ENCODE results near the gene SPINK8.
"Not testable (repeated sequence)": the region's sequence is repeated elsewhere in the genome, so short reads cannot be mapped to it uniquely, and the experiment has no call there.

SPINK8 gene

GRCh38 chr3:48333346-48334245 is at the start of gene SPINK8:
Gene SPINK8 (minus strand): TSS chr3:48333661. CDS start chr3:48328341, 5,320 bp downstream.
- not testable (repeated sequence) for H3K36me3 Mint-ChIP-seq (ENCODE audit: insufficient read depth); H3K4me3 Mint-ChIP-seq; H3K4me1 Mint-ChIP-seq; H3K27ac Mint-ChIP-seq (ENCODE audit: low read depth); H3K9me3 Mint-ChIP-seq; DNase-seq (ENCODE audit: low spot score in 2 of 2); ATAC-seq (replicated peaks; ENCODE audit: extremely low read depth, poor library complexity, severe bottlenecking)
- H3K27me3 Mint-ChIP-seq: peaks cover 59% of the 10 kb centered on the region

GRCh38 chr3:48372862-48373435 is 39.5 kb upstream of the SPINK8 start:
- no peak for ATAC-seq (replicated peaks; ENCODE audit: extremely low read depth, poor library complexity, severe bottlenecking)

GRCh38 chr3:48372377-48372770 is 38.9 kb upstream of the SPINK8 start:
- ATAC-seq (replicated peaks; ENCODE audit: extremely low read depth, poor library complexity, severe bottlenecking) (no peak), DNase-seq (ENCODE audit: low spot score in 2 of 2) (no peak)
- Mint-ChIP-seq H3K27ac (ENCODE audit: low read depth) (no peak overlapping the region), H3K9me3 (no peaks in the 10 kb centered on the region), H3K36me3 (ENCODE audit: insufficient read depth) (no peaks in the 10 kb centered on the region), H3K27me3 (no peaks in the 10 kb centered on the region), H3K4me1 (no peaks in the 10 kb centered on the region), H3K4me3 (no peak overlapping the region)

More at GRCh38 chr3:48372862-48373435, 39.5 kb upstream of the SPINK8 start:
- DNase-seq (ENCODE audit: low spot score in 2 of 2): no peak
- H3K36me3 Mint-ChIP-seq (ENCODE audit: insufficient read depth): no peaks in the 10 kb centered on the region
- no peaks in the 10 kb centered on the region for H3K4me1 Mint-ChIP-seq
- no peaks in the 10 kb centered on the region for H3K27me3 Mint-ChIP-seq
- H3K4me3 Mint-ChIP-seq: no peak overlapping the region
- no peaks in the 10 kb centered on the region for H3K9me3 Mint-ChIP-seq
- H3K27ac Mint-ChIP-seq (ENCODE audit: low read depth): no peak overlapping the region

GRCh38 chr3:48371651-48372376 is 38.4 kb upstream of the SPINK8 start, which contains the start of gene FBXW12:
Gene FBXW12 (plus strand): TSS chr3:48372219. CDS start chr3:48372768, 549 bp downstream.
- no peak within 1 kb of the TSS for H3K4me3 Mint-ChIP-seq
- no peaks in the 10 kb centered on the region for H3K36me3 Mint-ChIP-seq (ENCODE audit: insufficient read depth)
- H3K4me1 Mint-ChIP-seq: no peaks in the 10 kb centered on the region
- no peaks in the 10 kb centered on the region for H3K9me3 Mint-ChIP-seq
- H3K27me3 Mint-ChIP-seq: no peaks in the 10 kb centered on the region
- DNase-seq (ENCODE audit: low spot score in 2 of 2) (no peak), ATAC-seq (replicated peaks; ENCODE audit: extremely low read depth, poor library complexity, severe bottlenecking) (no peak)
- H3K27ac Mint-ChIP-seq (ENCODE audit: low read depth): no peak within 1 kb of the TSS

- Mint-ChIP-seq H3K4me3 (no peak overlapping the region), H3K4me1 (no peaks in the 10 kb centered on the region), H3K27ac (ENCODE audit: low read depth) (no peak overlapping the region), H3K27me3 (no peaks in the 10 kb centered on the region), H3K9me3 (no peaks in the 10 kb centered on the region), H3K36me3 (ENCODE audit: insufficient read depth) (peaks cover 2% of the 10 kb centered on the region)
- ATAC-seq (replicated peaks; ENCODE audit: extremely low read depth, poor library complexity, severe bottlenecking) (no peak), DNase-seq (ENCODE audit: low spot score in 2 of 2) (no peak)
Measured at GRCh38 chr3:48370333-48370713, 36.9 kb upstream of the SPINK8 start.

GRCh38 chr3:48369693-48370332 is 36.4 kb upstream of the SPINK8 start:
- Mint-ChIP-seq H3K27ac (ENCODE audit: low read depth) (no peak overlapping the region), H3K27me3 (no peaks in the 10 kb centered on the region), H3K4me1 (no peaks in the 10 kb centered on the region), H3K4me3 (no peak overlapping the region), H3K9me3 (no peaks in the 10 kb centered on the region), H3K36me3 (ENCODE audit: insufficient read depth) (peaks cover 2% of the 10 kb centered on the region)
- DNase-seq (ENCODE audit: low spot score in 2 of 2) (no peak), ATAC-seq (replicated peaks; ENCODE audit: extremely low read depth, poor library complexity, severe bottlenecking) (no peak)

GRCh38 chr3:48367201-48367600 is 33.7 kb upstream of the SPINK8 start:
- DNase-seq (ENCODE audit: low spot score in 2 of 2): no peak
- H3K4me1 Mint-ChIP-seq: no peaks in the 10 kb centered on the region
- no peaks in the 10 kb centered on the region for H3K9me3 Mint-ChIP-seq
- H3K27me3 Mint-ChIP-seq: no peaks in the 10 kb centered on the region
- no peak overlapping the region for H3K27ac Mint-ChIP-seq (ENCODE audit: low read depth)
- H3K4me3 Mint-ChIP-seq: no peak overlapping the region
- no peak for ATAC-seq (replicated peaks; ENCODE audit: extremely low read depth, poor library complexity, severe bottlenecking)
- peaks cover 2% of the 10 kb centered on the region for H3K36me3 Mint-ChIP-seq (ENCODE audit: insufficient read depth)

- ATAC-seq (replicated peaks; ENCODE audit: extremely low read depth, poor library complexity, severe bottlenecking) (no peak), DNase-seq (ENCODE audit: low spot score in 2 of 2) (no peak)
- peaks cover 20% of the 10 kb centered on the region for H3K27me3 Mint-ChIP-seq
- H3K4me1 Mint-ChIP-seq: no peaks in the 10 kb centered on the region
- H3K4me3 Mint-ChIP-seq: no peak overlapping the region
- peaks cover 8% of the 10 kb centered on the region for H3K9me3 Mint-ChIP-seq
- H3K27ac Mint-ChIP-seq (ENCODE audit: low read depth): no peak overlapping the region
- H3K36me3 Mint-ChIP-seq (ENCODE audit: insufficient read depth): peaks cover 2% of the 10 kb centered on the region
Measured at GRCh38 chr3:48364840-48365239, 31.4 kb upstream of the SPINK8 start.

- H3K9me3 Mint-ChIP-seq: peaks cover 8% of the 10 kb centered on the region
- DNase-seq (ENCODE audit: low spot score in 2 of 2) (no peak), ATAC-seq (replicated peaks; ENCODE audit: extremely low read depth, poor library complexity, severe bottlenecking) (no peak)
- H3K36me3 Mint-ChIP-seq (ENCODE audit: insufficient read depth): peaks cover 2% of the 10 kb centered on the region
- peaks cover 44% of the 10 kb centered on the region for H3K27me3 Mint-ChIP-seq
- no peaks in the 10 kb centered on the region for H3K4me1 Mint-ChIP-seq
- no peak overlapping the region for H3K27ac Mint-ChIP-seq (ENCODE audit: low read depth)
- H3K4me3 Mint-ChIP-seq: no peak overlapping the region
Measured at GRCh38 chr3:48361928-48362327, 28.5 kb upstream of the SPINK8 start.

GRCh38 chr3:48356419-48356818 is 23.0 kb upstream of the SPINK8 start:
- H3K27me3 Mint-ChIP-seq: peaks cover 91% of the 10 kb centered on the region
- no peaks in the 10 kb centered on the region for H3K36me3 Mint-ChIP-seq (ENCODE audit: insufficient read depth)
- DNase-seq (ENCODE audit: low spot score in 2 of 2) (no peak), ATAC-seq (replicated peaks; ENCODE audit: extremely low read depth, poor library complexity, severe bottlenecking) (no peak)
- H3K27ac Mint-ChIP-seq (ENCODE audit: low read depth): no peak overlapping the region
- H3K4me1 Mint-ChIP-seq: no peaks in the 10 kb centered on the region
- H3K9me3 Mint-ChIP-seq: peaks cover 7% of the 10 kb centered on the region
- no peak overlapping the region for H3K4me3 Mint-ChIP-seq

- Mint-ChIP-seq H3K36me3 (ENCODE audit: insufficient read depth) (no peaks in the 10 kb centered on the region), H3K9me3 (no peaks in the 10 kb centered on the region), H3K27ac (ENCODE audit: low read depth) (no peak overlapping the region), H3K4me1 (no peaks in the 10 kb centered on the region), H3K4me3 (no peak overlapping the region), H3K27me3 (peaks cover 69% of the 10 kb centered on the region)
- no peak for DNase-seq (ENCODE audit: low spot score in 2 of 2)
- ATAC-seq (replicated peaks; ENCODE audit: extremely low read depth, poor library complexity, severe bottlenecking): no peak
Measured at GRCh38 chr3:48353987-48354386, 20.5 kb upstream of the SPINK8 start.

GRCh38 chr3:48352546-48352945 is 19.1 kb upstream of the SPINK8 start:
- ATAC-seq (replicated peaks; ENCODE audit: extremely low read depth, poor library complexity, severe bottlenecking) (no peak), DNase-seq (ENCODE audit: low spot score in 2 of 2) (no peak)
- Mint-ChIP-seq H3K36me3 (ENCODE audit: insufficient read depth) (no peaks in the 10 kb centered on the region), H3K4me3 (no peak overlapping the region), H3K27me3 (peaks cover 59% of the 10 kb centered on the region), H3K27ac (ENCODE audit: low read depth) (no peak overlapping the region), H3K9me3 (no peaks in the 10 kb centered on the region), H3K4me1 (no peaks in the 10 kb centered on the region)

All from central memory CD8-positive, alpha-beta T cell (primary cell).